BE2C (cell line): ENCODE data around the gene KCNMA1.

ENCODE experiments used
- DNase-seq: peaks from one replicate; pipeline ENCODE4 v3.0.0-alpha.2; 2020
- H3K27me3 ChIP-seq: fragments of 250-450 bp; sonication (Bioruptor Pico); 2 replicates; pipeline ENCODE4 v1.5.1; 2020; ENCODE audit warnings: mild to moderate bottlenecking
- H3K36me3 ChIP-seq: fragments of 250-450 bp; sonication (Bioruptor Pico); 2 replicates; pipeline ENCODE4 v1.5.1; 2020; ENCODE audit warnings: mild to moderate bottlenecking
- H3K4me1 ChIP-seq: fragments of 250-450 bp; sonication (Bioruptor Pico); 2 replicates; pipeline ENCODE4 v1.5.1; 2020
- H3K4me3 ChIP-seq: 2 replicates; pipeline ENCODE4 v1.5.1; 2011; ENCODE audit warnings: low read depth, low read length
- H3K9me3 ChIP-seq: fragments of 250-450 bp; sonication (Bioruptor Pico); 2 replicates; pipeline ENCODE4 v1.5.1; 2020
- TF ChIP-seq, protein P1 (sequence below): IDR thresholded peaks from 2 replicates; pipeline ENCODE4 v1.5.1; 2012; ENCODE audit warnings: mild to moderate bottlenecking, low read depth, low read length

The KCNMA1 gene

DNA sequence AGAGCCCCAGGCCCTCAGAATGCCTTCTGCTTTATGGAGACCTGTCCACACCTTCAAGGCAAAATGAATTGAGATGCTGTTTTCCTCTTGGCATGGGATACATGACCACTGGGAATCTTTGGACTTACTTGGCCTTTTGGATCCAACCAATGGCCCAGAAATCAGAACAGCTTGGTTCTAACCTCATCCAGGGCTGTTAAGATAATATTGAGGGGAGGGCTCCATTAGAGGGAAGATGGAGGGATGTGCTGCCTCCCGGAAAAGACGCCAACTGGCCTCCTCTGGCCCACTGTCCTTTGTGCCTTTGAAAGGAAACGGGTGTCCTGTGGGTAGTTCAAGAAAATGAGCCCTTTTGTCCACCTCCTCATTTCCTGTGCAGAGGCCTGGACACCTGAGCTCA is 530.9 kb downstream of the KCNMA1 start:
- DNase-seq: no peak
- Histone ChIP-seq H3K4me1 (peaks cover 22% of the 10 kb centered on the region), H3K9me3 (no peaks in the 10 kb centered on the region), H3K27me3 (no peaks in the 10 kb centered on the region), H3K4me3 (no peak overlapping the region), H3K36me3 (no peaks in the 10 kb centered on the region)
- TF ChIP-seq, protein P1, sequence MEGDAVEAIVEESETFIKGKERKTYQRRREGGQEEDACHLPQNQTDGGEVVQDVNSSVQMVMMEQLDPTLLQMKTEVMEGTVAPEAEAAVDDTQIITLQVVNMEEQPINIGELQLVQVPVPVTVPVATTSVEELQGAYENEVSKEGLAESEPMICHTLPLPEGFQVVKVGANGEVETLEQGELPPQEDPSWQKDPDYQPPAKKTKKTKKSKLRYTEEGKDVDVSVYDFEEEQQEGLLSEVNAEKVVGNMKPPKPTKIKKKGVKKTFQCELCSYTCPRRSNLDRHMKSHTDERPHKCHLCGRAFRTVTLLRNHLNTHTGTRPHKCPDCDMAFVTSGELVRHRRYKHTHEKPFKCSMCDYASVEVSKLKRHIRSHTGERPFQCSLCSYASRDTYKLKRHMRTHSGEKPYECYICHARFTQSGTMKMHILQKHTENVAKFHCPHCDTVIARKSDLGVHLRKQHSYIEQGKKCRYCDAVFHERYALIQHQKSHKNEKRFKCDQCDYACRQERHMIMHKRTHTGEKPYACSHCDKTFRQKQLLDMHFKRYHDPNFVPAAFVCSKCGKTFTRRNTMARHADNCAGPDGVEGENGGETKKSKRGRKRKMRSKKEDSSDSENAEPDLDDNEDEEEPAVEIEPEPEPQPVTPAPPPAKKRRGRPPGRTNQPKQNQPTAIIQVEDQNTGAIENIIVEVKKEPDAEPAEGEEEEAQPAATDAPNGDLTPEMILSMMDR: no peak

DNA sequence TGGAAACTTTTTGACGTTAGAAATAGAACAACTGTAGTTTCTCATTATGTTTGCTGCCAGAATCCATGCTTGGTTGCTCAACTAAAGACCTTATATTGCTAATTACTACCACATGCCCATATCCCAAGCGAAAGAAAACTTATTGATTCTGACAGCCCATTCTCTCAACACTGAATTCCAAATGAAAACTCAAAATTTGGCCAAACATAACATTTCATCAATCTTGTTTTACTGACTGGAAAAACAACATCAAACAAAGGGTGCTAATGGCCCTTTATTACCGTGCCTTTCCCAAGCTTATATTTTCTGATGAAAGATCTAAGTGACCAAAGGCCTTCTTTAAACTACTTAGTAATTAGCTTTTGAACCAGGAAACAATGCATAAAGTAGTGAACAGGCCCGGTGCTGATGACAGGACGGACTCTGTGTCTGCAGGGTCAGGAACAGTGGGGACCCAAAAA is 531.8 kb downstream of the KCNMA1 start:
- Histone ChIP-seq H3K36me3 (no peaks in the 10 kb centered on the region), H3K27me3 (no peaks in the 10 kb centered on the region), H3K9me3 (no peaks in the 10 kb centered on the region), H3K4me1 (peaks cover 20% of the 10 kb centered on the region), H3K4me3 (peak overlapping the region; percentile 19; the same call in 1 of the 2 replicates)
- TF ChIP-seq, protein P1: no peak
- no peak for DNase-seq

DNA sequence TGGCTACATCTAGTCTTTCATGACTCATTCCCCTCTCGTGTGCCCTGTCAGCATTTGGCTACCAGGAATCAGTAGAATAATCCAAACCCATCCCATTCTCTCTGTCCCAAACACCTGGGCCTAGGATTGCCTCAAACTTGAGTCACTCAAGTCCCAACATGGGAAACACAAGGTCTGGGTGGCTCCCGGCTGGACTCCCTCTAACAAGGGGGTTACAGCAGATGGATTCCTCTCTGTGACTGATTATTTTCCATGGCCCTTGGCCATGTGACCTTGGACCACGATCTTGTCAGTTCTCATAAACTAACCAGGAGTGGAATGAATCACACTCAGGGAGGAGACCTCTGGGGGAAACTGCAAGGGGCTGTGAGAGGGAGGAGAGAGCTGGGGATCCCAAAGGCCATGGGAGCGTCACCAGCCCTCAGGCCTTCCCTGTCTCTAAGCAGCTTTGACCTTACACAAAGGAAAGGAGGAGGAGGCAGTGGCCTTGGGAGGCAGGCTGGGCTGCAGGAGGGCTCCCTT is 533.1 kb downstream of the KCNMA1 start:
- Histone ChIP-seq H3K4me3 (no peak overlapping the region), H3K4me1 (peaks cover 20% of the 10 kb centered on the region)
- peak; percentile 30 for DNase-seq

DNA sequence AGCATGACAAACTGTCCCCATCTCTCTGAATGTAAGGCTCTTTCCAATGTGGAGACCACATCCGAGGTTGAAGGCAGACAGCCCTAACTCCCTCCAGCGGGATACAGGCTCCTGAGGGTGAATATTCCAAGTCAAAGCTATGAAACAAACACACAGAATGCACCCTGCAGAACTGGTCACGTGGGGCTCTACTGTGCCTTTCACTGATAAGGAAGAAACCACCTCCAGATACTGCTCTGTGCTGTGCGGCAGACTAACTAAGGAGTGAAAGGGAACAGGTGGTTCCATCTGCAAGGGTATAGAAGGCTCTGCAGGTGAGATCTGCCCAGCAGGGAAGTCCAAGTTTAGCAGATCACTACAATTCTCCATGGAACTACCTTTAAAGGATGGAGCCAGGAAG is 534.4 kb downstream of the KCNMA1 start:
- H3K36me3 ChIP-seq: no peaks in the 10 kb centered on the region
- no peak for DNase-seq

More for the DNA sequence above, 533.1 kb downstream of the KCNMA1 start:
- no peaks in the 10 kb centered on the region for H3K36me3 ChIP-seq
- no peaks in the 10 kb centered on the region for H3K9me3 ChIP-seq
- TF ChIP-seq, protein P1: no peak
- no peaks in the 10 kb centered on the region for H3K27me3 ChIP-seq

DNA sequence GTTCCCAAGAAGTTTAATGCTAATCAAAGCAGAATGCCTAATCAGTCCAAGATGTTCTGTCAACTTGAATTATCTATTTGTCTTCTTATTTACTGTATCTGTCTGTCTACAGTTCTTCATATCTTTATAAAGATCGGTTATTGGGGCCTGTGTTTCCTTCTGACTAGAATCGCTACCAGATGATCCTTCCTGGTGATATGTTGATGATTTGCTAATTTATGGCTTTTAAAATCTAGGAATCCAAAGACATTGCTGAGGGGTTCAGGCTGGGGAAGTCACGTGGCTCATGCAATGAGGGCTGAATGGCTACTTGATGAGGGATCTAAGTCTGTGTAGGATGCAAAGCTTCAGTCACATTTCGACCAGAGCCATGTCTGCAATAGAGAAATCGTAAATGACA is 536.3 kb downstream of the KCNMA1 start:
- H3K36me3 ChIP-seq: no peaks in the 10 kb centered on the region
- H3K4me1 ChIP-seq: peaks cover 12% of the 10 kb centered on the region; the same call in 1 of the 2 replicates
- H3K9me3 ChIP-seq: no peaks in the 10 kb centered on the region
- DNase-seq: no peak
- H3K27me3 ChIP-seq: no peaks in the 10 kb centered on the region
- TF ChIP-seq, protein P1: no peak
- no peak overlapping the region for H3K4me3 ChIP-seq

More for the DNA sequence above, 534.4 kb downstream of the KCNMA1 start:
- no peaks in the 10 kb centered on the region for H3K9me3 ChIP-seq
- peaks cover 20% of the 10 kb centered on the region for H3K4me1 ChIP-seq
- H3K27me3 ChIP-seq: no peaks in the 10 kb centered on the region
- no peak overlapping the region for H3K4me3 ChIP-seq
- TF ChIP-seq, protein P1: no peak

DNA sequence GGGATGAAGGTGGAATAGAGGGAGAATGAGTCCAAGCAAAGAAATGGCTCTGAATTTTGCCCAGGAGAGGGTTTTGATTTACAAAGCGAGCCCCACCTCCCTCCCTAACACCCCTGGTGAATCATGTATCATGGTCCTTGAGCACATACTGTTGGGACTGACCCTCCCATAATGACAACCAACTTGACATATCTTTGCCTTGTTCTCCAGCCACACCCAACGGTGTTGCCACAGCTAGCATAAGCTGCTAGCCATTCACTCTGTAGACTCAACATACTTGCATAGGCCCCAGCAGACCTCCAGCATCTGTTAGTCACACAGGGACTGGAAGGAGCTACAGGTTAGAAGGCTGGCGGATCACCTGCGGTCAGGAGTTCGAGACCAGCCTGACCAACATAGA is 538.5 kb downstream of the KCNMA1 start:
- TF ChIP-seq, protein P1: no peak
- Histone ChIP-seq H3K9me3 (no peaks in the 10 kb centered on the region), H3K4me1 (no peaks in the 10 kb centered on the region; the same call in 1 of the 2 replicates), H3K4me3 (no peak overlapping the region), H3K36me3 (no peaks in the 10 kb centered on the region), H3K27me3 (no peaks in the 10 kb centered on the region)
- no peak for DNase-seq
